ENCODE data around the gene VPS33B. TPM values are rescaled to one million over a fixed set of nuclear protein-coding genes. Genes with fewer than 3 reads are reported as not detected.

VPS33B gene
- total and polyA plus RNA-seq, 2 of the 13 experiments (the other 11 are each of a cell fraction or from before 2014, with no cell fraction given): 15.8 to 16.5 TPM

- WGBS (ENCODE audit: low lambda C conversion rate): 100% methylated on average over 1 of the region's 1 CpG
- Histone ChIP-seq H3K36me3 (replicated peaks in 1 of 2; ENCODE audit: control insufficient read depth in 1 of 2, insufficient read depth in 2 of 2, low read length in 2 of 2) (peaks cover 23 to 85% of the 10 kb centered on the region in 2 experiments), H3K27ac (ENCODE audit: extremely low read length, insufficient read depth, low read length) (no peak overlapping the region), H3K9me3 (ENCODE audit: low read length) (no peaks in the 10 kb centered on the region), H3K79me2 (ENCODE audit: insufficient read depth, low read length) (peaks cover 3% of the 10 kb centered on the region), H2AFZ (ENCODE audit: low read length) (no peak overlapping the region), H3K4me1 (ENCODE audit: insufficient read depth, low read length) (no peaks in the 10 kb centered on the region), H3K27me3 (ENCODE audit: control insufficient read depth in 1 of 2, insufficient read depth in 2 of 2, low read length in 2 of 2) (no peaks in the 10 kb centered on the region), H3K9ac (ENCODE audit: insufficient read depth, low read depth, low read length) (no peak overlapping the region), H3K4me2 (ENCODE audit: low read depth, low read length) (no peak overlapping the region), H3K4me3 (replicated peaks in 1 of 3; ENCODE audit: insufficient read depth in 1 of 3, low read depth in 2 of 3, low read length in 3 of 3) (no peak overlapping the region), H4K20me1 (ENCODE audit: insufficient read depth, low read length) (no peaks in the 10 kb centered on the region)
- no peak for ATAC-seq
- in situ Hi-C loops (cut with HindIII; ENCODE audit: extremely low pct_ligation_motif_present, low pct_unique_long_range_greater_than_20kb): no loop called here
- TF ChIP-seq KLF15 (CRISPR knock-in tag; IDR thresholded peaks at IDR 0.05; ENCODE audit: borderline replicate concordance) (no peak), NFE2L2 (IDR thresholded peaks at IDR 0.05; ENCODE audit: low read length) (peak; percentile 85), MAFK (conservative IDR thresholded peaks at IDR 0.05 in 1 of 2, IDR thresholded peaks at IDR 0.05 in 1 of 2; ENCODE audit: low read length in 2 of 2) (peak; percentile 51 to 54; a peak in 3 of 4 replicates), E2F2 (CRISPR knock-in tag; IDR thresholded peaks at IDR 0.05; ENCODE audit: borderline replicate concordance) (no peak)
- ChIA-PET CTCF (ENCODE audit: low intra/inter-chr PET ratio, low total read pairs) (no interaction called here), POLR2A (no interaction called here)
- FAIRE-seq: no peak
- no TSS peak for BruUV-seq (replicated peaks)
- intact Hi-C loops (cut with micrococcal nuclease; ENCODE audit: unreplicated experiment): no loop called here
- DNase-seq (ENCODE audit: low spot score): no peak
Observed at GRCh38 chr15:90979582-90979981, 42.8 kb downstream of the VPS33B start.

DNA sequence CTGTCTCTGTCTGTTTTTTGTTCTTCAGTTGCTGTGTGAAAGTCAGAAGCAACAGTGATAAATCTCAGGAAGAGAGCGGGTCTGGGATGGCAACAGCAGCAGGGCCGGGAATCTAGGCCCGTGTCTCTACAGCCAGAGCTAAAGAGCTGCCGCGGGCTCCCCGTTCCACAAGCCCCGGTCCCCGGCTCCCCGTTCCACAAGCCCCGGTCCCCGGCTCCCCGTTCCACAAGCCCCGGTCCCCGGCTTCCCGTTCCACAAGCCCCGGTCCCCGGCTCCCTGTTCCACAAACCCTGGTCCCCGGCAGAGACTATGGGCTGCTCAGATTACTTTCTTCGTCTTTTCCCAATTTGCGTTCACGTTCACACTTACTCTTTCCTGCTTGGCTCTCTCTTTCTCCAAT lies 48.2 kb downstream of the VPS33B start:
- no peak overlapping the region for H3K9ac ChIP-seq (ENCODE audit: insufficient read depth, low read depth, low read length)
- no peak overlapping the region for H3K4me3 ChIP-seq (replicated peaks in 1 of 3; ENCODE audit: insufficient read depth in 1 of 3, low read depth in 2 of 3, low read length in 3 of 3)
- 96% methylated on average over 21 of the region's 21 CpGs for WGBS (ENCODE audit: low lambda C conversion rate)
- peaks cover 23 to 70% of the 10 kb centered on the region in 2 experiments for H3K36me3 ChIP-seq (replicated peaks in 1 of 2; ENCODE audit: control insufficient read depth in 1 of 2, insufficient read depth in 2 of 2, low read length in 2 of 2)
- ATAC-seq: no peak
- no peaks in the 10 kb centered on the region for H3K9me3 ChIP-seq (ENCODE audit: low read length)
- no peaks in the 10 kb centered on the region for H3K4me1 ChIP-seq (ENCODE audit: insufficient read depth, low read length)
- no peak overlapping the region for H3K27ac ChIP-seq (ENCODE audit: extremely low read length, insufficient read depth, low read length)
- no peak for FAIRE-seq
- no peak overlapping the region for H2AFZ ChIP-seq (ENCODE audit: low read length)
- no peak overlapping the region for H3K4me2 ChIP-seq (ENCODE audit: low read depth, low read length)
- BruUV-seq (replicated peaks): no TSS peak
- H3K79me2 ChIP-seq (ENCODE audit: insufficient read depth, low read length): no peaks in the 10 kb centered on the region
- no peak for DNase-seq (ENCODE audit: low spot score)
- intact Hi-C loops (cut with micrococcal nuclease; ENCODE audit: unreplicated experiment): no loop called here
- ChIA-PET POLR2A (no interaction called here), CTCF (ENCODE audit: low intra/inter-chr PET ratio, low total read pairs) (no interaction called here)
- no peaks in the 10 kb centered on the region for H4K20me1 ChIP-seq (ENCODE audit: insufficient read depth, low read length)
- no peaks in the 10 kb centered on the region for H3K27me3 ChIP-seq (ENCODE audit: control insufficient read depth in 1 of 2, insufficient read depth in 2 of 2, low read length in 2 of 2)
- in situ Hi-C loops (cut with HindIII; ENCODE audit: extremely low pct_ligation_motif_present, low pct_unique_long_range_greater_than_20kb): no loop called here
- TF ChIP-seq XBP1 (CRISPR knock-in tag; IDR thresholded peaks at IDR 0.05) (no peak), ZNF740 (CRISPR knock-in tag; IDR thresholded peaks at IDR 0.05) (no peak), SMARCC2 (IDR thresholded peaks at IDR 0.05) (no peak), ZNF232 (CRISPR knock-in tag; IDR thresholded peaks at IDR 0.05; ENCODE audit: borderline replicate concordance) (no peak), SAFB2 (CRISPR knock-in tag; IDR thresholded peaks at IDR 0.05; ENCODE audit: borderline replicate concordance, low read depth) (no peak), HOXA9 (CRISPR knock-in tag; IDR thresholded peaks at IDR 0.05; ENCODE audit: borderline replicate concordance) (no peak), ZNF276 (CRISPR knock-in tag; IDR thresholded peaks at IDR 0.05; ENCODE audit: low read depth) (no peak), IKZF1 (IDR thresholded peaks at IDR 0.05) (no peak), ETV5 (CRISPR knock-in tag; IDR thresholded peaks at IDR 0.05; ENCODE audit: borderline replicate concordance) (no peak)
